ENCODE results near the gene CT45A6.
"Not testable (repeated sequence)": the region's sequence is repeated elsewhere in the genome, so short reads cannot be mapped to it uniquely, and the experiment has no call there.

Gene CT45A6, protein sequence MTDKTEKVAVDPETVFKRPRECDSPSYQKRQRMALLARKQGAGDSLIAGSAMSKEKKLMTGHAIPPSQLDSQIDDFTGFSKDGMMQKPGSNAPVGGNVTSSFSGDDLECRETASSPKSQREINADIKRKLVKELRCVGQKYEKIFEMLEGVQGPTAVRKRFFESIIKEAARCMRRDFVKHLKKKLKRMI

DNA sequence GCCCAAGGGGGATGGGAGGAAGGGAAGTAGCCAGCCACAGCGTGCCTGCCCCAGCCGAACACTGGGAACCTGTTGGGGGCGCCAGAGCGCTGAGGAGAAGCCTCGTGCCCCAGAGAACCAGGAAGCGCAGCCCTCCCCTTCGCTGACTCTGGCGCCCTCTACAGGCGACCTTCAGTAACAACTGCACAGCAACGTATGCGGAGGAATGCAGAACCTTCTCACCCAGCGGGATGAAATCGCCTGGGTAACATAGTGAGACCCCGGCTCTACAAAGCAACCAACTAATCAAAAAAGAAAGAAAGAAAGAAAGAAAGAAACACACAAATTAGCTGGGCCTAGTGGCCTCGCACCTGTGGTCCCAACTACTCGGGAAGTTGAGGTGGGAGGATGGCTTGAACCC lies at the start of gene CT45A6:
Gene CT45A6 (minus strand): TSS at position 101 of the 400 bp plus-strand sequence. CDS start 3,794 bp downstream, outside the sequence.
- POLR2A ChIA-PET; DNase-seq (ENCODE audit: low read depth, low spot score); H3K4me3 ChIP-seq (ENCODE audit: low read depth, low read length); CTCF ChIA-PET: not testable (repeated sequence)

DNA sequence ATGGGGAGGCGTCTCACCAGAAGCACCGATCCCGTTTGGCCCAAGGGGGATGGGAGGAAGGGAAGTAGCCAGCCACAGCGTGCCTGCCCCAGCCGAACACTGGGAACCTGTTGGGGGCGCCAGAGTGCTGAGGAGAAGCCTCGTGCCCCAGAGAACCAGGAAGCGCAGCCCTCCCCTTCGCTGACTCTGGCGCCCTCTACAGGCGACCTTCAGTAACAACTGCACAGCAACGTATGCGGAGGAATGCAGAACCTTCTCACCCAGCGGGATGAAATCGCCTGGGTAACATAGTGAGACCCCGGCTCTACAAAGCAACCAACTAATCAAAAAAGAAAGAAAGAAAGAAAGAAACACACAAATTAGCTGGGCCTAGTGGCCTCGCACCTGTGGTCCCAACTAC lies 34.6 kb upstream of the CT45A6 start, which contains the start of gene CT45A7:
Gene CT45A7 (minus strand): TSS at position 101 of the 400 bp plus-strand sequence. CDS start 3,747 bp downstream, outside the sequence.
- DNase-seq (ENCODE audit: low read depth, low spot score); CTCF ChIA-PET; POLR2A ChIA-PET; H3K4me3 ChIP-seq (ENCODE audit: low read depth, low read length): not testable (repeated sequence)

DNA sequence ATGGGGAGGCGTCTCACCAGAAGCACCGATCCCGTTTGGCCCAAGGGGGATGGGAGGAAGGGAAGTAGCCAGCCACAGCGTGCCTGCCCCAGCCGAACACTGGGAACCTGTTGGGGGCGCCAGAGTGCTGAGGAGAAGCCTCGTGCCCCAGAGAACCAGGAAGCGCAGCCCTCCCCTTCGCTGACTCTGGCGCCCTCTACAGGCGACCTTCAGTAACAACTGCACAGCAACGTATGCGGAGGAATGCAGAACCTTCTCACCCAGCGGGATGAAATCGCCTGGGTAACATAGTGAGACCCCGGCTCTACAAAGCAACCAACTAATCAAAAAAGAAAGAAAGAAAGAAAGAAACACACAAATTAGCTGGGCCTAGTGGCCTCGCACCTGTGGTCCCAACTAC lies 17.3 kb upstream of the CT45A6 start, which contains the start of gene CT45A2:
Gene CT45A2 (minus strand): TSS at position 101 of the 400 bp plus-strand sequence. CDS start 3,747 bp downstream, outside the sequence.
- POLR2A ChIA-PET; H3K4me3 ChIP-seq (ENCODE audit: low read depth, low read length); DNase-seq (ENCODE audit: low read depth, low spot score); CTCF ChIA-PET: not testable (repeated sequence)

DNA sequence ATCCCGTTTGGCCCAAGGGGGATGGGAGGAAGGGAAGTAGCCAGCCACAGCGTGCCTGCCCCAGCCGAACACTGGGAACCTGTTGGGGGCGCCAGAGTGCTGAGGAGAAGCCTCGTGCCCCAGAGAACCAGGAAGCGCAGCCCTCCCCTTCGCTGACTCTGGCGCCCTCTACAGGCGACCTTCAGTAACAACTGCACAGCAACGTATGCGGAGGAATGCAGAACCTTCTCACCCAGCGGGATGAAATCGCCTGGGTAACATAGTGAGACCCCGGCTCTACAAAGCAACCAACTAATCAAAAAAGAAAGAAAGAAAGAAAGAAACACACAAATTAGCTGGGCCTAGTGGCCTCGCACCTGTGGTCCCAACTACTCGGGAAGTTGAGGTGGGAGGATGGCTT lies 17.2 kb downstream of the CT45A6 start, which contains the start of gene CT45A5:
Gene CT45A5 (minus strand): TSS at position 101 of the 400 bp plus-strand sequence. CDS start 3,774 bp downstream, outside the sequence.
- POLR2A ChIA-PET; DNase-seq (ENCODE audit: low read depth, low spot score); H3K4me3 ChIP-seq (ENCODE audit: low read depth, low read length); CTCF ChIA-PET: not testable (repeated sequence)

DNA sequence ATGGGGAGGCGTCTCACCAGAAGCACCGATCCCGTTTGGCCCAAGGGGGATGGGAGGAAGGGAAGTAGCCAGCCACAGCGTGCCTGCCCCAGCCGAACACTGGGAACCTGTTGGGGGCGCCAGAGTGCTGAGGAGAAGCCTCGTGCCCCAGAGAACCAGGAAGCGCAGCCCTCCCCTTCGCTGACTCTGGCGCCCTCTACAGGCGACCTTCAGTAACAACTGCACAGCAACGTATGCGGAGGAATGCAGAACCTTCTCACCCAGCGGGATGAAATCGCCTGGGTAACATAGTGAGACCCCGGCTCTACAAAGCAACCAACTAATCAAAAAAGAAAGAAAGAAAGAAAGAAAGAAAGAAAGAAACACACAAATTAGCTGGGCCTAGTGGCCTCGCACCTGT lies 34.5 kb downstream of the CT45A6 start, which contains the start of gene CT45A3:
Gene CT45A3 (minus strand): TSS at position 101 of the 400 bp plus-strand sequence. CDS start 3,747 bp downstream, outside the sequence.
- POLR2A ChIA-PET; DNase-seq (ENCODE audit: low read depth, low spot score); H3K4me3 ChIP-seq (ENCODE audit: low read depth, low read length); CTCF ChIA-PET: not testable (repeated sequence)

DNA sequence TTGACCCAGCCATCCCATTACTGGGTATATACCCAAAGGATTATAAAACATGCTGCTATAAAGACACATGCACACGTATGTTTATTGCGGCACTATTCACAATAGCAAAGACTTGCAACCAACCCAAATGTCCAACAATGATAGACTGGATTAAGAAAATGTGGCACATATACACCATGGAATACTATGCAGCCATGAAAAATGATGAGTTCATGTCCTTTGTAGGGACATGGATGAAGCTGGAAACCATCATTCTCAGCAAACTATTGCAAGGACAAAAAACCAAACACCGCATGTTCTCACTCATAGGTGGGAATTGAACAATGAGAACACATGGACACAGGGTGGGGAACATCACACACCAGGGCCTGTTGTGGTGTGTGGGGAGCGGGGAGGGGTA lies 57.8 kb downstream of the CT45A6 start:
- CTCF ChIA-PET; POLR2A ChIA-PET; H3K4me3 ChIP-seq (ENCODE audit: low read depth, low read length); DNase-seq (ENCODE audit: low read depth, low spot score): not testable (repeated sequence)
